NOMO-1 (cell line): ENCODE data around the gene MDFIC.
A peak's percentile ranks its signal among the peaks of the same experiment; 100 is the strongest.

Experiments used
- DNase-seq, 2 experiments: peaks; one replicate each; lab custom pipeline; 2025; ENCODE audit not compliant: unreplicated experiment in 2 of 2; lab: John Stamatoyannopoulos, UW

MDFIC gene

GRCh38 chr7:114988026-114988425, 66.1 kb downstream of the MDFIC start:
- DNase-seq: no peak

- no peak for DNase-seq
These were observed 67.0 kb downstream of the MDFIC start for GRCh38 chr7:114988755-114989375.

GRCh38 chr7:114989531-114989930, 67.6 kb downstream of the MDFIC start:
- no peak for DNase-seq

GRCh38 chr7:114997487-114998404, 75.9 kb downstream of the MDFIC start:
- DNase-seq: peak in 1 of 2 experiments; percentile 26

GRCh38 chr7:115004121-115004520, 82.2 kb downstream of the MDFIC start:
- no peak for DNase-seq

- no peak for DNase-seq
These were observed 83.4 kb downstream of the MDFIC start for GRCh38 chr7:115005251-115005650.

- no peak for DNase-seq
These were observed 84.1 kb downstream of the MDFIC start for GRCh38 chr7:115005953-115006352.

- DNase-seq: no peak
These were observed 85.9 kb downstream of the MDFIC start for GRCh38 chr7:115007751-115008150.

- no peak for DNase-seq
These were observed 86.7 kb downstream of the MDFIC start for GRCh38 chr7:115008465-115009114.

- DNase-seq: peak in 1 of 2 experiments; percentile 2
These were observed 87.2 kb downstream of the MDFIC start for GRCh38 chr7:115009139-115009538.

- no peak for DNase-seq
These were observed 88.0 kb downstream of the MDFIC start for GRCh38 chr7:115009736-115010440.

GRCh38 chr7:115010441-115010820, 88.5 kb downstream of the MDFIC start:
- DNase-seq: no peak

- no peak for DNase-seq
These were observed 92.0 kb downstream of the MDFIC start for GRCh38 chr7:115013886-115014285.

GRCh38 chr7:115014794-115015193, 92.9 kb downstream of the MDFIC start:
- DNase-seq: no peak

GRCh38 chr7:115015619-115016018, 93.7 kb downstream of the MDFIC start:
- DNase-seq: no peak

- DNase-seq: peak; percentile 73 to 84
These were observed 98.2 kb downstream of the MDFIC start for GRCh38 chr7:115019882-115020605.

- peak; percentile 0 to 3 for DNase-seq
These were observed 101.3 kb downstream of the MDFIC start for GRCh38 chr7:115023219-115023618.

- no peak for DNase-seq
These were observed 102.4 kb downstream of the MDFIC start for GRCh38 chr7:115024276-115024675.

- no peak for DNase-seq
These were observed 111.1 kb downstream of the MDFIC start for GRCh38 chr7:115032715-115033703.
